Liver (tissue), 9 donors: ENCODE results near the gene THOC2. TPM values are rescaled to one million over a fixed set of nuclear protein-coding genes. Genes with fewer than 3 reads are reported as not detected.
"Not testable (repeated sequence)": the region's sequence is repeated elsewhere in the genome, so short reads cannot be mapped to it uniquely, and the experiment has no call there.

Source experiments
- DNase-seq: peaks from one replicate; pipeline ENCODE4 v3.0.0-alpha.2; 2017; ENCODE audit warnings: low spot score
- H3K27ac ChIP-seq, 2 donors: one replicate each; pipeline ENCODE4 v1.7.0; 2013; ENCODE audit warnings: inconsistent platforms in 2 of 2, low read length in 2 of 2, control low read depth in 1 of 2, low read depth in 1 of 2, mild to moderate bottlenecking in 1 of 2
- H3K27me3 ChIP-seq, 4 donors: one replicate each; pipeline versions ENCODE4 v1.6.1 to v1.7.0; 2013; ENCODE audit warnings: low read length in 3 of 4, inconsistent platforms in 1 of 4, mild to moderate bottlenecking in 1 of 4, moderate library complexity in 1 of 4; ENCODE audit not compliant: control insufficient read depth in 4 of 4, insufficient read depth in 4 of 4
- H3K36me3 ChIP-seq, 4 donors: one replicate each; pipeline versions ENCODE4 v1.6.1 to v1.7.0; 2013; ENCODE audit warnings: low read length in 3 of 4, mild to moderate bottlenecking in 3 of 4, low read depth in 1 of 4, moderate library complexity in 1 of 4; ENCODE audit not compliant: control insufficient read depth in 4 of 4, insufficient read depth in 3 of 4
- H3K4me1 ChIP-seq, 4 donors: one replicate each; pipeline versions ENCODE4 v1.6.1 to v1.7.0; 2013; ENCODE audit warnings: low read length in 3 of 4, mild to moderate bottlenecking in 3 of 4, moderate library complexity in 1 of 4; ENCODE audit not compliant: control insufficient read depth in 4 of 4, insufficient read depth in 4 of 4
- H3K4me3 ChIP-seq, 3 donors: one replicate each; pipeline versions ENCODE4 v1.6.1 to v1.7.0; 2013; ENCODE audit warnings: low read length in 3 of 3, control low read depth in 1 of 3, low read depth in 1 of 3, mild to moderate bottlenecking in 1 of 3
- H3K9ac ChIP-seq, 2 donors: one replicate each; pipeline ENCODE4 v1.7.0; 2013; ENCODE audit warnings: low read length in 2 of 2, mild to moderate bottlenecking in 2 of 2, moderate library complexity in 2 of 2, control low read depth in 1 of 2, low read depth in 1 of 2
- H3K9me3 ChIP-seq, 4 donors: one replicate each; pipeline versions ENCODE4 v1.6.1 to v1.7.0; 2013; ENCODE audit warnings: low read length in 3 of 4; ENCODE audit not compliant: control insufficient read depth in 4 of 4
- ATF3 ChIP-seq: IDR thresholded peaks from 2 replicates; pipeline ENCODE4 v1.6.1; 2016; ENCODE audit warnings: antibody characterized with exemption
- EGR1 ChIP-seq, 2 donors: IDR thresholded peaks; 2 replicates each; pipeline ENCODE4 v1.6.1; 2016 to 2018; ENCODE audit warnings: antibody characterized with exemption in 2 of 2, low read depth in 2 of 2
- FOXA2 ChIP-seq: IDR thresholded peaks from 2 replicates; pipeline ENCODE4 v1.6.1; 2016; ENCODE audit warnings: antibody characterized with exemption
- GABPA ChIP-seq, 2 donors: IDR thresholded peaks in 1 of 2; conservative IDR thresholded peaks in 1 of 2; 2 replicates each; pipeline ENCODE4 v1.6.1; 2016; ENCODE audit warnings: antibody characterized with exemption in 2 of 2, mild to moderate bottlenecking in 1 of 2, moderate library complexity in 1 of 2
- HNF4A ChIP-seq, 2 donors: conservative IDR thresholded peaks; 2 replicates each; pipeline ENCODE4 v1.6.1; 2016; ENCODE audit warnings: antibody characterized with exemption in 2 of 2, mild to moderate bottlenecking in 2 of 2
- HNF4G ChIP-seq: IDR thresholded peaks from 2 replicates; pipeline ENCODE4 v1.6.1; 2016; ENCODE audit warnings: antibody characterized with exemption
- JUND ChIP-seq, 2 donors: IDR thresholded peaks; 2 replicates each; pipeline ENCODE4 v1.6.1; 2016; ENCODE audit warnings: antibody characterized with exemption in 2 of 2
- MAX ChIP-seq: IDR thresholded peaks from 2 replicates; pipeline ENCODE4 v1.6.1; 2016; ENCODE audit warnings: antibody characterized with exemption
- RAD21 ChIP-seq, 2 donors: IDR thresholded peaks; 2 replicates each; pipeline ENCODE4 v1.6.1; 2016; ENCODE audit warnings: antibody characterized with exemption in 2 of 2, mild to moderate bottlenecking in 2 of 2
- RXRA ChIP-seq, 2 donors: IDR thresholded peaks; 2 replicates each; pipeline ENCODE4 v1.6.1; 2017 to 2018; ENCODE audit warnings: antibody characterized with exemption in 2 of 2, mild to moderate bottlenecking in 1 of 2
- SP1 ChIP-seq: IDR thresholded peaks from 2 replicates; pipeline ENCODE4 v1.6.1; 2018; ENCODE audit warnings: antibody characterized with exemption, mild to moderate bottlenecking
- TAF1 ChIP-seq: conservative IDR thresholded peaks from 2 replicates; pipeline ENCODE4 v1.6.1; 2016; ENCODE audit warnings: antibody characterized with exemption, mild to moderate bottlenecking
- YY1 ChIP-seq: IDR thresholded peaks from 2 replicates; pipeline ENCODE4 v1.6.1; 2016; ENCODE audit warnings: antibody characterized with exemption, mild to moderate bottlenecking
- ZBTB33 ChIP-seq: IDR thresholded peaks from 2 replicates; pipeline ENCODE4 v1.6.1; 2016; ENCODE audit warnings: antibody characterized with exemption
- WGBS: extraction: QIAGEN DNeasy Blood & Tissue Kit; methylation state at CpG from one replicate; pipeline ENCODE4 v1.1.7; 2013; 5-methylcytosine and 5-hydroxymethylcytosine counted together
- polyA plus RNA-seq, 2 donors: library from polyadenylated mRNA; stranded (reverse) in 1 of 2; unstranded in 1 of 2; fragments of 200-250 nt in 1 of 2; fragments of >200 nt in 1 of 2; fragmentation: Nextera tagmentation in 1 of 2; extraction: Ambion mirVana in 1 of 2; gene quantifications; one replicate each; pipeline versions ENCODE4 v1.2.1 to v1.2.3, GENCODE V29; 2013 to 2015
- total RNA-seq, 2 donors: library from RNA; depleted of rRNA; stranded (reverse); fragments of >200 nt; gene quantifications; one replicate each; pipeline ENCODE4 v1.2.3, GENCODE V29; 2014
- TF ChIP-seq, protein P1 (sequence below): fragments of 150-350 bp; IDR thresholded peaks from 2 replicates; pipeline ENCODE4 v1.5.1; 2017; ENCODE audit warnings: improper control_type of control experiment, low read depth, low read length; ENCODE audit not compliant: missing input control
- TF ChIP-seq, protein P2 (sequence below): IDR thresholded peaks from 2 replicates; pipeline ENCODE4 v1.6.1; 2016; ENCODE audit warnings: antibody characterized with exemption, mild to moderate bottlenecking
- donor health status: healthy.
- donor health status: healthy.
- donor health status: healthy.
- donor health status: healthy.
- donor health status: healthy.

THOC2 gene
- total and polyA plus RNA-seq, 4 donors = 10.6 to 55.9 (median 40.7) TPM

DNA sequence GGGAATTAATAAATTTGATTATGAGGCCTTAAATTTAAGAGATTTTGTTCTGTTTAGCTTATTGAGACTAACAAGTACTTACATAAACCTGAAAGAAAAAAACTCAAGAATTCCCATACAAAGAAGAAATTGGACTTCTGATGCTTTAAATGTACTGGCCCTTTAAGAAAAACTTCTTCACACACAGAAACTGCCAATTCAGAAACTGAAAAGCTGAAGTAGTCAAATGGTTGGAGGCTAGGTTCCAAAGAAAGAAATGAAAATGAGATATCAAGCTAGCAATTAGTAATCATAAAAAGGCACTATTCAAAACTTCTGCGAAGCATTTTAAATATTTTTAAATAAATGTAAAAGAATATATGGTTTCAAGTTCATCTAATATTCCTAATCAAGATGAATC lies 151.3 kb downstream of the THOC2 start:
- Histone ChIP-seq H3K9ac (no peak overlapping the region), H3K27me3 (no peaks in the 10 kb centered on the region), H3K9me3 (no peaks in the 10 kb centered on the region), H3K36me3 (no peaks in the 10 kb centered on the region), H3K27ac (no peak overlapping the region), H3K4me3 (no peak overlapping the region), H3K4me1 (no peaks in the 10 kb centered on the region)
- DNase-seq = no peak
- TF ChIP-seq ATF3 (no peak), MAX (no peak), RAD21 (IDR thresholded peaks at IDR 0.05) (no peak), EGR1 (IDR thresholded peaks at IDR 0.05; ENCODE audit: low read depth in 2 of 2) (no peak), SP1 (no peak), FOXA2 (no peak), RXRA (IDR thresholded peaks at IDR 0.05) (no peak), TAF1 (no peak), YY1 (no peak), GABPA (IDR thresholded peaks at IDR 0.05 in 1 of 2, conservative IDR thresholded peaks at IDR 0.05 in 1 of 2) (no peak), HNF4A (conservative IDR thresholded peaks at IDR 0.05) (no peak), JUND (IDR thresholded peaks at IDR 0.05) (no peak), HNF4G (no peak)
- TF ChIP-seq, protein P1, sequence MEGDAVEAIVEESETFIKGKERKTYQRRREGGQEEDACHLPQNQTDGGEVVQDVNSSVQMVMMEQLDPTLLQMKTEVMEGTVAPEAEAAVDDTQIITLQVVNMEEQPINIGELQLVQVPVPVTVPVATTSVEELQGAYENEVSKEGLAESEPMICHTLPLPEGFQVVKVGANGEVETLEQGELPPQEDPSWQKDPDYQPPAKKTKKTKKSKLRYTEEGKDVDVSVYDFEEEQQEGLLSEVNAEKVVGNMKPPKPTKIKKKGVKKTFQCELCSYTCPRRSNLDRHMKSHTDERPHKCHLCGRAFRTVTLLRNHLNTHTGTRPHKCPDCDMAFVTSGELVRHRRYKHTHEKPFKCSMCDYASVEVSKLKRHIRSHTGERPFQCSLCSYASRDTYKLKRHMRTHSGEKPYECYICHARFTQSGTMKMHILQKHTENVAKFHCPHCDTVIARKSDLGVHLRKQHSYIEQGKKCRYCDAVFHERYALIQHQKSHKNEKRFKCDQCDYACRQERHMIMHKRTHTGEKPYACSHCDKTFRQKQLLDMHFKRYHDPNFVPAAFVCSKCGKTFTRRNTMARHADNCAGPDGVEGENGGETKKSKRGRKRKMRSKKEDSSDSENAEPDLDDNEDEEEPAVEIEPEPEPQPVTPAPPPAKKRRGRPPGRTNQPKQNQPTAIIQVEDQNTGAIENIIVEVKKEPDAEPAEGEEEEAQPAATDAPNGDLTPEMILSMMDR = no peak
- TF ChIP-seq, protein P2, sequence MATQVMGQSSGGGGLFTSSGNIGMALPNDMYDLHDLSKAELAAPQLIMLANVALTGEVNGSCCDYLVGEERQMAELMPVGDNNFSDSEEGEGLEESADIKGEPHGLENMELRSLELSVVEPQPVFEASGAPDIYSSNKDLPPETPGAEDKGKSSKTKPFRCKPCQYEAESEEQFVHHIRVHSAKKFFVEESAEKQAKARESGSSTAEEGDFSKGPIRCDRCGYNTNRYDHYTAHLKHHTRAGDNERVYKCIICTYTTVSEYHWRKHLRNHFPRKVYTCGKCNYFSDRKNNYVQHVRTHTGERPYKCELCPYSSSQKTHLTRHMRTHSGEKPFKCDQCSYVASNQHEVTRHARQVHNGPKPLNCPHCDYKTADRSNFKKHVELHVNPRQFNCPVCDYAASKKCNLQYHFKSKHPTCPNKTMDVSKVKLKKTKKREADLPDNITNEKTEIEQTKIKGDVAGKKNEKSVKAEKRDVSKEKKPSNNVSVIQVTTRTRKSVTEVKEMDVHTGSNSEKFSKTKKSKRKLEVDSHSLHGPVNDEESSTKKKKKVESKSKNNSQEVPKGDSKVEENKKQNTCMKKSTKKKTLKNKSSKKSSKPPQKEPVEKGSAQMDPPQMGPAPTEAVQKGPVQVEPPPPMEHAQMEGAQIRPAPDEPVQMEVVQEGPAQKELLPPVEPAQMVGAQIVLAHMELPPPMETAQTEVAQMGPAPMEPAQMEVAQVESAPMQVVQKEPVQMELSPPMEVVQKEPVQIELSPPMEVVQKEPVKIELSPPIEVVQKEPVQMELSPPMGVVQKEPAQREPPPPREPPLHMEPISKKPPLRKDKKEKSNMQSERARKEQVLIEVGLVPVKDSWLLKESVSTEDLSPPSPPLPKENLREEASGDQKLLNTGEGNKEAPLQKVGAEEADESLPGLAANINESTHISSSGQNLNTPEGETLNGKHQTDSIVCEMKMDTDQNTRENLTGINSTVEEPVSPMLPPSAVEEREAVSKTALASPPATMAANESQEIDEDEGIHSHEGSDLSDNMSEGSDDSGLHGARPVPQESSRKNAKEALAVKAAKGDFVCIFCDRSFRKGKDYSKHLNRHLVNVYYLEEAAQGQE = no peak
- 60% methylated on average over 1 of the region's 1 CpG for WGBS

DNA sequence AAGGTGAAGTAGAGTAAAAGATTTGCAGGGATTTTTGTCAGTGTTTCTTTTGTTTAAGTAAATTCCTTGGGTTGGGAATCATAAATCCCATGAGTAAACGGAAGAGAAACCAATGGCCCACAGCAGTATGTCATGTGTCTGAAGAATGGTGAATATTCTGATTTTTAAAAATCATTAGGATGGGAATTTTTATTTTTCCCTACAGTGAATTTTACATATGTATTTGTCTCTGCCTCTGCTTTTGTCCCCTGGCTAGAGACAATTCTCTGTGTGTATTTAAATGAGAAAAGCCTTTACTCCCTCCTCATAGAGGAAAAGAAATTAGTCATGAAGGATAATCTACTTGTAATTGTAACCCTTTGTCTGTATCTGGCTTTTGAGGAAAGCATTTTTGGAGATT lies 152.1 kb downstream of the THOC2 start:
- no peak for DNase-seq
- Histone ChIP-seq H3K4me3 (no peak overlapping the region), H3K9me3 (no peaks in the 10 kb centered on the region), H3K27me3 (no peaks in the 10 kb centered on the region), H3K27ac (no peak overlapping the region), H3K36me3 (no peaks in the 10 kb centered on the region), H3K4me1 (no peaks in the 10 kb centered on the region), H3K9ac (no peak overlapping the region)
- TF ChIP-seq TAF1 = no peak
- TF ChIP-seq ZBTB33 = no peak
- no peak for TF ChIP-seq RAD21 (IDR thresholded peaks at IDR 0.05)
- no peak for TF ChIP-seq HNF4A (conservative IDR thresholded peaks at IDR 0.05)
- no peak for TF ChIP-seq FOXA2
- no peak for TF ChIP-seq RXRA (IDR thresholded peaks at IDR 0.05)
- no peak for TF ChIP-seq GABPA (IDR thresholded peaks at IDR 0.05 in 1 of 2, conservative IDR thresholded peaks at IDR 0.05 in 1 of 2)
- TF ChIP-seq YY1 = no peak
- WGBS = 91% methylated on average over 1 of the region's 1 CpG

DNA sequence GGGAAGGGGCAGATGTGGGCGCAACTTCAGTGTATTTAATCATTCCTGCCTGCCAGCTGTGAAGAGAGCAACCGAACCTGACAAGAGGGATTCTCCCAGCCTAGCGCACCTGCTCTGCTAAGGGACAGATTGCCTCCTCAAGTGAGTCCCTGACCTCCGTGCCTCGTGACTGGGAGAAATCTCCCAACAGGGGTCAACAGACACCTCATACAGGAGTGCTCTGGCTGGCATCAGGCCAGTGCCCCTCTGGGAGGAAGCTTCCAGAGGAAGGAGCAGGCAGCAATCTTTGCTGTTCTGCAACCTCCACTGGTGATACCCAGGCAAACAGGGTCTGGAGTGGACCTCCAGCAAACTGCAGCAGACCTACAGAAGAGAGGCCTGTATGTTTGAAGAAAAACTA lies 158.8 kb downstream of the THOC2 start:
- not testable (repeated sequence) for DNase-seq, H3K9me3 ChIP-seq, H3K9ac ChIP-seq, H3K36me3 ChIP-seq, H3K27ac ChIP-seq, H3K27me3 ChIP-seq, H3K4me3 ChIP-seq, H3K4me1 ChIP-seq
- WGBS = 90% methylated on average over 5 of the region's 5 CpGs
